CD1c-positive myeloid dendritic cell (primary cell): ENCODE results near the gene ALOXE3.
A peak's percentile ranks its signal among the peaks of the same experiment; 100 is the strongest.
"Not testable (repeated sequence)": the region's sequence is repeated elsewhere in the genome, so short reads cannot be mapped to it uniquely, and the experiment has no call there.

ENCODE experiments used
- DNase-seq: peaks from one replicate; pipeline ENCODE4 v3.0.0-alpha.2; 2016; ENCODE audit errors: extremely low spot score

ALOXE3 gene

DNA sequence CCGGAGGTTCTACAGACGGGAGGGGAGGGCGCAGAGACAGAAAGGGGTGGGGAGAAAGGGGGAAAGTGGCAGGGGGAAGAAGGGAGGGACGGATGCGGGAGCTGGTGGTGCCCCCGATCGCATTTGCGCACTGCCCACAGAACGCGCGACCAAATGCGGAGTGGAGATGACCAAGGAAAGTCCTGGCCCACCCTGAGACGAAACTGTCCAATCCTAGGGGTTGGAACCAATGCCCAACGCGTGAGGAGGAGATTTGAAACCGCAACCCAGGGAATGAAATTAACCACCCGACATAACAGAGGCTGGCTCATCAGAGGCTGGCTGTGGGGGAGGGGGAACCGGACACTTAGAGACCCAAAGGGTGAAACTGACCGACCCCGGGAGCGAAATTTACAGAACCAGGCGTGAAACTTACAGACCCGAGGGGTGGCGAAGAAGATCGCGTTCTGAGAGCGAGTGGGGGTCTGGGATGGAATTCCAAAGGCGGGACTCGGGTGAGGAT is 4.2 kb upstream of the ALOXE3 start:
- DNase-seq, result no peak

DNA sequence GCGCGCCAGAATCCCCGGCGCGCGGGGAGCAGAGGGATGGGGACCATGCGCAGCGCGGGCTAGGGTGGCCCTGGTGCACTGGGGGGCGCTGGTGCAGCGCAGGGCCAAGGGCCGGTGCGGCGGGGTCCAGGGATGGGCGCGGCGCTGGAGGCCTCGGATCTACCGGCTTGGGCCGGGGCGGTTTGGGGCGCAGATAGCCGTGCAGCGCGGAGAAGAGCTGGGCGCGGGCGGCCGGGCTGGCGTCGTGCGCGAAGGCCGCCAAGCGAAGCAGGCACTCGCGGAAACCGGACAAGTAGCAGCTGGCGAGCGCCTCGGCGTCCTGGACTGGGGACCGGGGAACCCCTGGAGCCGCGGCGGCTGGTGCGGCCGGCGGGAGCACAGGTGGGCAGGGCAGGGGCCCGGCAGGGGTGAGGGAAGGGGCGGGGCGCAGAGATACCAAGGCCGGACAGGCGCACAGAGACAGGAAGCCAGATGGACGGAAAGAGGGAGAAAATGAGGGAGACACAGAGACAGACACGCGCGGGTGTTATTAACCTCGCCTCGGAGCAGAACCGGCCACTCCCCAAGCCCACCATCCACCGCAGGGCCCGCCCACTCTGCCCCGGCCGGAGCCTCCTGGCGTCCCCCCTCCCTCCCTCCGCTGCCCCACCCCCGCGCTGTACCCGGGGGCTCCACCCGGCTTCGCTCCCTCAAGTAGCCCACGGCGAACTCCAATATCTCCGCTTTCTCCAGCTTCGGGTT is 3.5 kb upstream of the ALOXE3 start:
- peak; percentile 40 for DNase-seq

DNA sequence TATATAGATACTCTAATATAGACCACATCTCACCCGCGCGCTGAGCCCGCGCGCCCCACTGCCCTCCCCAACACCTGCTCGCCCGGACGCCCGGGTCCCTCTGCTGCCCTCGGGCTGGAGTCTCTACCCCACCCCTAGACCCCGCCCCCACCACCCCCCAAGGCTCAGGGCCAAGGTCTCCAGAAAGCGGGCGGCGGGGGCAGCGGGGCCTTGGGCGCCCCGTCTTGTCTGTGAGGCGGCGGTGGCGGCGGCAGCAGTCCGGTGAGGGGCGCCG is 3.0 kb upstream of the ALOXE3 start:
- DNase-seq, result no peak

DNA sequence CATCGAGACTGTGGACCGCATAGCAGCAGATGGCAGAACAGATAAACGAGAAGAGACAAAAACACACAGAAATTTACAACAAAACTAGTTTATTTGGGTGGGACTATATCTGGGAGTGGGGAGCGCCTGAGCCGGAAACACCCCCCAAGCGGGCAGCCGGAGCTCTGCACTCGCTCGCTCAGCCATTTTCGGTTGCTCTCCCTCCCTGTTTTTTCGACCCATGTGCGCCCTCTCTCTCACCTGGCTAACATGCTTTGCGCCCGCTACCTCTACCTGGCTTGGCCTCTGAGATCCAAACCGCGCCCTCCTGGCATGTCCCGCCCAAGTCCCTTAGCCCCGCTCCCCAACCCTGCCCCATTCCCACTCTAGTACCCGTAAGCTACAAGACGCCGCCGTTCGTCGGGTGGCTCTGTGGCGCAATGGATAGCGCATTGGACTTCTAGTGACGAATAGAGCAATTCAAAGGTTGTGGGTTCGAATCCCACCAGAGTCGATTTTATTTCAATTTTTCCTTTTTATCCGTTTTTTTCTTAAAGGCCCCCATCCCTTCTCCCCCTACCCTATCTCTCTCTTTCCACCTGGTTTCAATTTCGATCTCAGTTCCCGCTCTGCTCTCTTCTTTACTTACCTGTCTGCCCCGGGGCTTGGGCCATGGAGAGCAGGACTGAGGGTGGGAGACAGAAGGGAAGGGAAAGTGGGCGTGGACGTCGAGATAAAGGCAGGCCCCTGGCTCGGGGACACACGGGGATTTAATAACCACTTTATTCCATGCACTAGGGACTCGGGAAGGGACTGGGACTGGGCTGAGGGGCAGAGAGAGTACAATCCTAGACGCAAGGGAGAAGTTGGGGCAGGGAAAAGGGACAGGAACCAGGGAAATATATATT is 2.4 kb upstream of the ALOXE3 start:
- peak; percentile 50 for DNase-seq

DNA sequence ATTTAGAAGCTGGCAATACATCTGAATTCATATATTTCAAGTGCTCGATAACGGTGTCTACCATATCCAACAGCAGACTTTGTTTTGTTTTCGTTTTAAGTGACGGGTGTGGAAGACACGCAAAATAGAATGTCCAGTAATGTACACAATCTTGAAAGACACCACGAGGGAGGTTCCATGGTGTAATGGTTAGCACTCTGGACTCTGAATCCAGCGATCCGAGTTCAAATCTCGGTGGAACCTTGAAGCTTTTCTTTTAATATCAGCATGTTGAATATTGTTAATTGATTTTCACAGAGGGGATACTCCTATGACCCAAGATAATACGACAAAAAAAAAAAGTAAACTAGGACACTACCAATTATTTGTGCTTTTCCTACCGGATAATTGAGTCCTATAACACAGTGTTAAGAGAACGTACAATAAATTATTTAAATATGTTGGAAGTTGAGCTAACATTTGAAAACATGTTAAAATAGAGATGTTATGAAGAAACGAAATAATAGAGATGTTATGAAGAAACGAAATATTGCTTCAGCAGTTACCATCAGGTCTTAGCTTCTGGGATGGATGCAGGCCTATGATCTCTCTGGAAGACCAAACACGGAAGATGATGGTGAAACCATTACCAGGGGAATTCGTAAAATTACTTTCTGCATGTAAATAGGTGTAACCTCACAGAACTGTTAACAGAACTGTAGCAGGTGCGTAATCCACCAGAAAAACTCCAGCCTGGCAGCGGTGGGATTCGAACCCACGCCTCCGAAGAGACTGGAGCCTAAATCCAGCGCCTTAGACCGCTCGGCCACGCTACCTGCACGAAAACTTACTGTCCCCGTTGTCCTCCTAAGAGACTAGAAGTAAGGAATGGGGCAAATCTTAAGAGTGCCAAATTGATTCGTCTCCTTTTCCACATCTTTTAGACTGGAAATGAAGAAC is 1.5 kb upstream of the ALOXE3 start:
- DNase-seq, result peak; percentile 96

DNA sequence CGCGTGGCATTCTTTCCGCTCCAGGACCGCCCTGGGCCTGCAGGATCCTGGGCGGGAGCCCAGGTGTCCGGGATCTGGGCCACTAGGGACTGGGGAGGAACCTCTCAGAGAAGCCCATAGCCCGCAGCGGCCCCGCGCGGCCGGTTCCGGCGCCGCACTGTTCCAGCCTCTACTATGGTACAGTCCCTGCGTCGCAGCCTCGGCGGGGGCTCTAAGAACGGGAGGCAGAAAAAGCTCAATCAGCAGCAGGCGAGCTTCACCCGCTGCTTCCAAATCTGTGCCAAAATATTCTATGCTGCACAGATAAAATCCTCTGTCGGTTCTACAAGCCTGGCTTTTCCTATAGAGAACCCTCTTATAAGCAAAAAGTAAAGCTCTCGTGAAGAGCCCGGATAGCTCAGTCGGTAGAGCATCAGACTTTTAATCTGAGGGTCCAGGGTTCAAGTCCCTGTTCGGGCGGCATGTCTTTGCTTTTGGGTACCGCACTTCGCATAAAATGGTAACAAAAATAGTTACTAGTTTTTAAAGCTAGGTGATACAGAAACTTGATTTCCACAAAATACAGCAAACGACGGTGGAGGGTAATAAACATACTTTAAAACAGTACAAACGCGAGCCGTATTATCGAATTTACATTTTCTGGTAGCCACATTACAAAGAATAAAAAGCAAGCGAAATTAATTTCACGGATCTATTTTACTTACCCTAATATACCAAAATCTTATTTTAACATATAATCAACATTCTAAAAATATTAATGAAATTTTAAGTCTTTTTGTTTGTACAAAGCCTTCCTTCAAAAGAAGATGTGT is 661 bp upstream of the ALOXE3 start:
- DNase-seq, result peak; percentile 88

DNA sequence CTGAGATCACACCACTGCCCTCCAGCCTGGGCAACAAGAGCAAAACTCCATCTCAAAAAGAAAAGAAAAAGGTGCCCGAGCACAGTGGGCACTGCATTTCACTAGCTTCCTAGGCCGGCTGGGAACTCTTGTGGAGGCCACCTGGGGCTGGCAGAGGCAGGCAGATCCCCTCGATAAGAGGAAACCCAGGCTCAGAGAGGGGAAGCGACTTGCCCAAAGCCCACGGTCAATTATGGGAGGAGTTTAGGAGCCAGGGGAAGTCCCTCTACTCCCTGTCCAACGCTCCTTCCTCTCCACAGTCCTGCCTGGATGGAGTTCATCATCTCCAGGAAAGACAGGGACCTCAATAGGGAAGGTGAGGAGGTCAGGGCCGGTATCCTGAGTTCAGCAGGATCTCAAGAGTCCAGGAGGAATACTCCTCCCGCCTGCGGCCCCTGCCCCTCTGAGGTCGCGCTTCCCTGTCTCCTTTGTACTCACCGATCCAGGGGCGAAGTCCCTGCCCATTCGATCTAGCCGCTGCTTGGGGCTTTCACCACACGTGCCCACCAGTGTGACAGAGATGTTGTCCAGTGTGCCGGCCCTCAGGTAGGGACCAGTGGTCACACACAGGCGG is 841 bp downstream of the ALOXE3 start:
- peak; percentile 78 for DNase-seq

DNA sequence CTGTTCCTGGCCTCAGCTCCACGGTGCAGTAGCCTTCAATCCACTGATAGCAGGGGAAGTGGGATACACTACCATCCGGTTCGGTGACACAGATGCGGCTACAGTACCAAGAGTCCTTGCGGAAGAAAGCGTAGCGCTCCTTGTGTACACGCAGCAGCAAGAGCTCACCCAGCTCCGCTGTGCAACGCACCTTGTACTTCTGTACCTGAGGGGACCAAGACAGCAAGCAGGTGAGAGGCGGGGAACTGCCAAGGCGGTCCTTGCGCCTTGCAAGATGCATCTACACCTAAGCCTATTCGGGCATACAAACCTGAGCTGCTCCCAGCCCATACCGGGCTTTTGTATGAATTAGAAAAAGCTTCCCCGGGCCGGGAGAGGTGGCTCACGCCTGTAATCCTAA is 1.5 kb downstream of the ALOXE3 start:
- no peak for DNase-seq

DNA sequence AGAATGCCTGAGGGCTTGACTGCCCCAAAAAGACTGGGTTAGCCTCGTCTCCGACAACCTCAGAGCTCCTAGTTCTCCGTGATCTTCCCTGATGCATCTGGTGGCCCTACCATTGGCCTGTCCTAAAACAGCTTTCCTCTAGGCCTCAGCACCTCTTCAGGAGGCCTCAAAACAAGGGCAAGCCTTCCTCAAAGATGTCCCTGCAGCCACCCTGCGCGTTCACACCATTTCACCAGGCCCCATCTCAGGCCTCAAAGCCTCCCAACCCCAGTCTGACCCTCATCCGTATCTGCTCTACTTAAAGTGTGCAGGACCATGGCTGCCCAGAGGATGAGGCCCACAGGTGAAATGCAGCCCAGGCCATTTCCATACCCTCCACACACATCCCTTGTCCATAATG is 7.4 kb downstream of the ALOXE3 start:
- DNase-seq, result no peak

DNA sequence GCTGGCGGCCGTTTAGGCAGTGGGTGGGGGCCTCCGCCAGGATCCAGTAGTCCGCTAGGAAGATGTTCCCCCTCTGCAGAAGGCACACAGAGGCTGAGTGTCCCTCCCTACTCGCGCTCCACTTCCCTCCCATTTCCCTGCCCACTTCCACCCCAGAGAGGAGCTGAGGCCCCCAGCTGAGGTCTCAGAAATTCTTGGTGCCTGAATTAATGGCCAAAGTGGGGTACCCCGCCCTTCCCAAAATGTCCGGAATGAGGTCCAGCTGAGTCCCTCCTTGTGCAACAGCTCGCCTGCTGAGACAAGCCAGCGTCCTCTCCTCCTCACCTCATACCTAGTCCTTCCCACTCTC is 7.9 kb downstream of the ALOXE3 start:
- DNase-seq, result no peak

DNA sequence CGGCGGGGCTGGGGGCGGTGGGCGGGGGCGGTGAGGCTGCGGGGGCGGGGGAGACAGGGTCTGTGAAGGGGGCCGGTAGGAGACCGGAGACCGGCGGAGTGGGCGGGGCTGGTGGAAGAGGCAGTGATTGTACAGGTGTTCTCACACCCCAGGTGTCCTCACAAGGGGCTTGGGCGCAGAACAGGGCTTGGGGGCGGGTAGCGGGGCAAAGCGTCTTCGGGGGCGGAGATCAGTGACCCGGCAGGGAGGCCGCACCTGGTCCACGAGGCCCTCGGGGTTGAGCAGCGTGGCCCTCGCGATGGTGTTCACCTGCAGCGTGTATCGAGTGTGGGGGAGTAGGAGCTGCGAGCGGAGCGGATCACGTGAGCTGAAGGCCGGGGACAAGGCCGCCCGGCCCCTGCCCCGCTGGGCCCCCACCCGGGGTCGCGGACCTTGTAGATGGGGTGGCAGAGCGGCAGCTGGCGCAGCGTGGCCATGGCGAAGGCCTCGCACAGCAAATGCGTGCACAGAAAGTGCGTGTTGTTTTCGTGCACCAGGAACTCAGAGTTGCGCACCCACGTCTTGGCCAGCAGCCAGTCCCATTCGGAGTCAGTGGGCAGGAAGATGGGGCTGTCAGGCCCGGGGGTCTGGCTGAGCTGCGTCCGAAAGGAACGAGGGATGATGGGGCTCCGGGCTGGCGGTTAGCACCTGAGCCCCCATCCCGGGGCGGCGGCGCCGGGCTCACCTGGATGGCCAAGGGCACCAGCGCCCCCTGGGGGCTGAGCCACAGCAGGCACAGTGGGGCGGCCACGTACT is 8.5 kb downstream of the ALOXE3 start:
- DNase-seq, result peak; percentile 68

DNA sequence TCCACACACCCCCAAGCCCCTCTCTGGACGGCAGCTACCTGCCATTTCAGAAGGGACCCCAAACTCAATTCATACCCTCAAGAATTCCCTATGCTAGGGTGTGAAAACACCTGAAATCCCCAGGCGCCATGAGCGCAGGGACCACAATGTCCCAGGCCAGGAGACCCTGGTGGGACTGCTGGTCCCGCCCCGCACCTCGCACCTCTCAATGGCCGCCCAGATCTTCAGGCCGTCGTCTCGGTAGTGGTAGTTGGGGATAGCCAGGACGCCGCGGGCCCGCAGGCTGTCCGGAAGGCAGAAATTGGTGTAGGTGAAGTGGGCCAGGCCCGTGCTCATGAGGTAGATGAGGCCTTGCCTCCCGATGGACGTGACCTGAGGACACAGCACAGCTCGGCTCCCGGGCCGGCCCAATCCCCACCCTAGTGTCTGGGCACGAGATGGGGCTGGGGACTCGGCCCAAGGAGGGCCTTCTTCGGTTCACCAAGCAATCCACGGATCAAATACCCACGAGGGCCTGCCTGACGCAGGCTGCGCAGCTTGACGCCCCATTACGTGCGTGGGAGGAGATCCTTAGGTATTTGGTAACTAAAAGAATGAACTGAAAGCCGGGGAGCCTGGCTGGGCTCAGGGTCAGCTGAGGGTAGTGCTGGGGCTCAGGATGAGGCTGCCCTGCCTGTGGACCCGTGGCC is 9.2 kb downstream of the ALOXE3 start:
- DNase-seq, result peak; percentile 58

DNA sequence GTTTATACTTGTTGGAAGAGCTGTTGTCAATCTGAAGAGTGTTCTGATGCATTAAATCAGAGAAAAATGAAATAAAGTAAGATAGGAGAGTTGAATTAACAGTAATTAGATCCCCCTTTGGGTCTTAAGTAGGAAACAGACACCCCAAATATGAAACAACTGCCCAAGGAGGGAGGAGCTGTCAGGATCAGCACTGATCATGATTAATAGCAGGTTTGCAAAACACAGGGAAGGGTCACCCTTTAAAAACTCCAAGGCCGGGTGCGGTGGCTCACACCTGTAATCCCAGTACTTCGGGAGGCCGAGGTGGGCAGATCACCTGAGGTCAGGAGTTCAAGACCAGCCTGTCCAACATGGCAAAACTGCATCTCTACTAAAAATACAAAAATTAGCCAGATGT is 11.3 kb downstream of the ALOXE3 start:
- not testable (repeated sequence) for DNase-seq

DNA sequence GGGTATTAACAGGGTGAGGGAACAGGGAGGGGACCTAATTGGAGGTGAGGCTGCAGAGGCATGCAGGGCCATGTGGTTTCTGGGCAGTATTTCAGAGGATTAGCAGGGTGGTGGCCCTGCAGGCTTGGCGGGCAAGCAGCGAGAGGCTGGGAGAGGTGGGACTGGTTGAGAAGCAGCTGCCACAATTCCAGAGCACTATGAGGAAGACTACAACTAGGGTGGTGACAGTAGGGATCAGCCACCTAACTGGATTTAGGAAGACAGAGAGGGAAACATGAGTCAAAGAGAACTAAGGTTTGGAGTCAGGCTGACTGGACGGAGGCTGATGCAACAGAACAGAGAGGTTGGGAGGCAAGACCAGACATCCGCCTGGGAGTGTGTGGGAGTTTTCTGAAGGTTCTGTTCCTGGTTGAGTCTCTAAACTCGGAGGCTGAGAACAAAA is 12.3 kb downstream of the ALOXE3 start:
- peak; percentile 59 for DNase-seq

DNA sequence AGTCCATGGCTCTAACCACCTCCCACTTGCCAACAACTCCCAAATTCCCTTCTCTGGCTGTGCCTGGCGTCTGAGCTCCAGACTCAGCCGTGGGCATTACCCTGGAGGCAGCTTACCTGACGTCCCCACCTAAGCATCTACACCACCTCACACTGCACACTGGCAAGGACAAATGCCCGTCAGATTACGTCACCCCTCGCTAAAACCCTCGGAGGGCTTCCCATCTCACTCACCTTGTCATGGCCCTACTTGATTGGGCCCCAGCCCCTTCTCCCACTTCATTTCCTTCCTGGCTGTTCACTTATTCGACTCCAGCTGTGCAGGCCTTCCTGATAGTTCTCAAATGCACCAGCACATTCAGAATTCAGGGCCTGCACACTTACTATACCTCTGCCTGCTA is 13.4 kb downstream of the ALOXE3 start:
- DNase-seq, result no peak

DNA sequence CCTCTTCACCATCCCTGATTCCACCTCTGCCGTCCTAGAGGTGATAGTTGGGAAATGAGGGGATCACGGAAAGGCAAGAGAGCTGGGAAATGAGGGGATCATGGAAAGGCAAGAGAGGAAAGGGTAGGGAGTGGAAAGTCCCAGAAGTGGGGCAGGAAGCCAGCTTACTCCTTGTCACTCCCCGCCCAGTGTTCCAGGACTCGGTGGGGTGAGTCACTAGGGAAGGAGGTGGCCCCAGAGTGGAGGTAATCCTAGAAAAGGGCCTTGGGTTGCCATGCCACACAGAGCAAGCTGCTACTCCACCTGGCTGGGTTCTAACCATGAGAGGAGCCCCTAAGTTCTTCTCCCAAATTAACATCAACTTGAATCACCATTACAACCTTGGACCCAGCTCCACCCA is 14.8 kb downstream of the ALOXE3 start:
- DNase-seq, result no peak

DNA sequence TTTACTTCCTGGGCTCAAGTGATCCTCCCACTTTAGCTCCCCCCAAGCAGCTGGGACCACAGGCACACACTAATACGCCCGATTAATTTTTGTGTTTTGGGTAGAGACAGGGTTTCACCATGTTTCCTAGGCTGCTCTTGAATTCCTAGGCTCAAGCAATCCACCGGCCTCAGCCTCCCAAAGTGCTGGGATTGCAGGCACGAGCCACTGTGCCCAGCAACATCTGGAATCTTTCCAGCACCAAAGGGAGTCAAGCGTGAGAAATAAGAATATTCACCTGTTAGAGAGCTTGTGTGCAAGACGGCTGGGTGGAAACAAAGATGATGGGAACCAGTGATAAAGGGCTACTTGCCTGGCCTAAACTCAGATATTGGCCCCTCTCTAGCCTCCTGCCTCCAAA is 16.6 kb downstream of the ALOXE3 start:
- DNase-seq, result no peak

DNA sequence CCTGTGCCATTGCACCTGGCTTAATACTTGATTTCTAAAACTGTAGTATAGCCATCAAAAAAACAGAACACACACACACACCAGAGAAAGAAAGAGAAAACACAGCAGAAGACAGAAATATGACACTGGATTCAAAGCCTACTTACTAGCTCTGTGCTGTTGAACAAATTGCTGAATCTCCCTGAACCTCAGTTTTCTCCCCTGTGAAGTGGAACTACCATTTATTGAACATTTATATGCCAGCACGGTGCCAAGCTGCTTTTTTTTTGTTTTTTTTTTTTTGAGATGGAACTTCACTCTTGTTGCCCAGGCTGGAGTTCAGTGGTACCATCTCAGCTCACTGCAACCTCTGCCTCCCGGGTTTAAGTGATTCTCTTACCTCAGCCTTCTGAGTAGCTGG is 17.6 kb downstream of the ALOXE3 start:
- DNase-seq, result no peak

DNA sequence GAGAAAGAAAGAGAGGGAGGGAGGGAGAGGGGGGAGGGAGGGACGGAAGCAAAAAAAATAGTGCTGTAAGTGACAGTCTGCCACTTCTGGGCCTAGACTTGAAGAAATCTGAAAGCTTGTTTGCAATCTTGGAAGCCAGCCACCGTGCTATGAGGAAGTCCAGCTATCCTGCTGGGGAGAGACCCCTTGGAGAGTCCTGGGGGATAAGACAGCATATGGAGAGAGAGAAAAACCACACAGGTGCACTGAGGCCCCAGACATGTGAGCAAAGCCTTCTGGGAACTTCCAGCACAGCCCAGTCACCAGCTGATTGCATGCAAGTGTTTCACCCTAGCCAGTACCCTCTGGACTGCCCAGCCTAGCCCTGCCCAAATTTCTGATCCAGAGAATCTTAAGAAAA is 18.2 kb downstream of the ALOXE3 start:
- no peak for DNase-seq
